ENCODE data around the gene LGALS9. TPM values are rescaled to one million over a fixed set of nuclear protein-coding genes. Genes with fewer than 3 reads are reported as not detected.

Gene LGALS9
- total and polyA plus RNA-seq, 2 experiments from 2014 or later, result 3.1 to 14.1 TPM

DNA sequence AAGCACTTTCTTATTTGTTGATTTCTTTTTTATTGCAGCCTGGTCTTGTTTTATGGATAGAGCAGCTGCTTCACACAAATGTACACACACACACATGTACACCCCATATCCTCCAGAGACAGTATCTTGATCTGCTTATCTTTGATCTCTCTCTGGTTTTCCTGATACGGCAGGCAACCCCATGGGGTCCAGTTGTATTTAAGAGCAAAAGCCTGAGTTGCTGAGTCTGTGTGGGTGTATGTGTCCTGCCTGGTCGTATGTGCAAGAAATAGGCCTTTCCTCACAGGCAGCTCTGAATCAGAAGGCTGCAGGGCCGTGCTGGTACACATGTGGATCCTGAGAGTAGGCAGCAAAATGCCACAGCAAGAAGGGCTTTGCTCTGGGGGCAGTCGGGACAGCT, 14.6 kb upstream of the LGALS9 start:
- H4K20me1 ChIP-seq (ENCODE audit: insufficient read depth, poor library complexity, severe bottlenecking), result no peaks in the 10 kb centered on the region

DNA sequence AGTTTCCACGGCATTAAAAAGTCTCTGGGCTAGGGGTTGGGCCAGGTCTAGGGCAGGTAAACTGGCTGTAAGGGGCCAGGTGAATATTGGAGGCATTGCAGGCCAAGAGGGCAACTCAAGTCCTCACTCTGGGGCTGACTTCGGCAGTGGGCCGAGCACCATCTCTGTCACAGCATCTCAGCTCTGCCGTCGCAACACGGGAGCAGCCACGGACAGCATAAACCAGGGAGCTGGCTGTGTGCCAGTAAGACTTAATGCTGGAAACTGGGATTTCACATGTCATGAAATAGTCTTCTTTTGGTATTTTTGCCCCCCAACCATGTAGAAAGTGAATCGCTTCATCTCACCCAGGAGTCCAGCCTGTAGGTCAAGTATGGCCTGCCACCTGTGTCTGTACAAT, 12.6 kb upstream of the LGALS9 start:
- Histone ChIP-seq H3K27me3 (no peaks in the 10 kb centered on the region), H3K4me3 (no peak overlapping the region), H2AFZ (no peak overlapping the region), H3K9me2 (replicated peaks; ENCODE audit: insufficient read depth) (no peaks in the 10 kb centered on the region), H3K4me2 (no peak overlapping the region), H3K27ac (no peak overlapping the region), H3K9me3 (ENCODE audit: low read depth) (no peaks in the 10 kb centered on the region), H3K4me1 (ENCODE audit: insufficient read depth) (no peaks in the 10 kb centered on the region), H3K79me2 (no peaks in the 10 kb centered on the region), H3K36me3 (replicated peaks; ENCODE audit: insufficient read depth, low read depth) (no peaks in the 10 kb centered on the region), H4K20me1 (ENCODE audit: insufficient read depth, poor library complexity, severe bottlenecking) (no peaks in the 10 kb centered on the region)
- DNase-seq (ENCODE audit: low spot score), result no peak
- 90% methylated on average over 8 of the region's 8 CpGs for WGBS (ENCODE audit: low lambda C conversion rate, missing lambda C conversion rate)
- TF ChIP-seq EZH2phosphoT487 (IDR thresholded peaks at IDR 0.05; ENCODE audit: low read depth, severe bottlenecking, unreplicated experiment) (no peak), EZH2 (IDR thresholded peaks at IDR 0.05; ENCODE audit: borderline replicate concordance) (no peak), CTCF (IDR thresholded peaks at IDR 0.05; ENCODE audit: poor library complexity) (no peak)

More for the DNA sequence above, 14.6 kb upstream of the LGALS9 start:
- no peak for DNase-seq (ENCODE audit: low spot score)
- no peak for TF ChIP-seq CTCF (IDR thresholded peaks at IDR 0.05; ENCODE audit: poor library complexity)
- no peak overlapping the region for H2AFZ ChIP-seq
- H3K27me3 ChIP-seq, result no peaks in the 10 kb centered on the region
- no peaks in the 10 kb centered on the region for H3K36me3 ChIP-seq (replicated peaks; ENCODE audit: insufficient read depth, low read depth)
- 91% methylated on average over 4 of the region's 4 CpGs for WGBS (ENCODE audit: low lambda C conversion rate, missing lambda C conversion rate)
- no peak overlapping the region for H3K27ac ChIP-seq
- no peak overlapping the region for H3K4me3 ChIP-seq
- no peaks in the 10 kb centered on the region for H3K4me1 ChIP-seq (ENCODE audit: insufficient read depth)
- H3K4me2 ChIP-seq, result no peak overlapping the region
- no peaks in the 10 kb centered on the region for H3K9me3 ChIP-seq (ENCODE audit: low read depth)
- no peaks in the 10 kb centered on the region for H3K9me2 ChIP-seq (replicated peaks; ENCODE audit: insufficient read depth)
- H3K79me2 ChIP-seq, result no peaks in the 10 kb centered on the region

DNA sequence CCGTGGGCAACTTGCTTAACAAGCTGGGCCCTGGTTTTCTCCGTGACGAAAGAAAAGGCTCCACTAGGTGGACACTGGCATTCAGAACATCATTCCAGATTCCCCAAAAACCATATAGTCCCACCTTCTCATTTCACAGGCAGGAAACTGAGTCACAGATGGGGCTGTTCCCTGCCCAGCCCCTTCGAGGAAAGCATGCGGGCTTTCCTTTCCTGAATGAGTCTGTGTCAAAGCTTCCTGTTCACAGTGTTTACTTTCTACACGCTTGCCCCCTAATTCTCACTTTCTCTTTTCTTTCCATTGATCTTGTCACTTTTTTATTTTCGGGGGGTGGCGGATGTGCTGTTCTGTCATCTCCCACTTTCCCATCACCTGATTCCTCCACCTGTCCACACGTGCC, 10.3 kb upstream of the LGALS9 start:
- Histone ChIP-seq H3K27me3 (no peaks in the 10 kb centered on the region), H3K4me1 (ENCODE audit: insufficient read depth) (no peaks in the 10 kb centered on the region), H3K4me2 (no peak overlapping the region), H3K9me2 (replicated peaks; ENCODE audit: insufficient read depth) (no peaks in the 10 kb centered on the region), H3K9me3 (ENCODE audit: low read depth) (no peaks in the 10 kb centered on the region), H3K27ac (no peak overlapping the region), H4K20me1 (ENCODE audit: insufficient read depth, poor library complexity, severe bottlenecking) (no peaks in the 10 kb centered on the region), H3K4me3 (no peak overlapping the region), H3K36me3 (replicated peaks; ENCODE audit: insufficient read depth, low read depth) (no peaks in the 10 kb centered on the region), H2AFZ (no peak overlapping the region), H3K79me2 (no peaks in the 10 kb centered on the region)
- DNase-seq (ENCODE audit: low spot score), result no peak
- WGBS (ENCODE audit: low lambda C conversion rate, missing lambda C conversion rate), result 98% methylated on average over 9 of the region's 9 CpGs
- TF ChIP-seq EZH2phosphoT487 (IDR thresholded peaks at IDR 0.05; ENCODE audit: low read depth, severe bottlenecking, unreplicated experiment), result no peak
- TF ChIP-seq CTCF (IDR thresholded peaks at IDR 0.05; ENCODE audit: poor library complexity), result no peak
- TF ChIP-seq EZH2 (IDR thresholded peaks at IDR 0.05; ENCODE audit: borderline replicate concordance), result no peak

DNA sequence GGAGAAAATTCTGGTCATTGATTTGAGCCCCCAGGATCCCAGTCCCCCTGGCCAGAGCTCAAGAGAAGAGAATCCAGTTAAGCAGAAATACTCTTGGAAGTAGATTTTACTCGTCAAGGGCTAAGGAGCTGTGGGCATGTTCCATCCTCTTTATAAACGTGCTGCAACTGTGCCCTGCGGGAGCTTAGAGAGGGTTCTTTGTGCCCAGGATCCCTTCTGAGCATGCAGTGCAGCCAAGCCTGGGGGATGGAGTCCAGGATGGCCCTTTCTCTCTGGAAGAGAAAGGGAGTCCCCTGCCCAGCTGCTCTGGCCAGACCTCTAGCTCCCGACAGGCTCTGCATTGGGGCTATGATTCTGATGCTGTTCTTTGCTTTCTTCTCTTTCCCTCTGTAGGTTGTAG, 9.5 kb upstream of the LGALS9 start:
- H3K4me2 ChIP-seq, result no peak overlapping the region
- H3K79me2 ChIP-seq, result no peaks in the 10 kb centered on the region
- H4K20me1 ChIP-seq (ENCODE audit: insufficient read depth, poor library complexity, severe bottlenecking), result no peaks in the 10 kb centered on the region
- no peaks in the 10 kb centered on the region for H3K9me3 ChIP-seq (ENCODE audit: low read depth)
- no peak for DNase-seq (ENCODE audit: low spot score)
- no peak overlapping the region for H3K27ac ChIP-seq
- no peaks in the 10 kb centered on the region for H3K9me2 ChIP-seq (replicated peaks; ENCODE audit: insufficient read depth)
- no peaks in the 10 kb centered on the region for H3K4me1 ChIP-seq (ENCODE audit: insufficient read depth)
- H3K27me3 ChIP-seq, result no peaks in the 10 kb centered on the region
- no peak overlapping the region for H2AFZ ChIP-seq
- no peaks in the 10 kb centered on the region for H3K36me3 ChIP-seq (replicated peaks; ENCODE audit: insufficient read depth, low read depth)
- TF ChIP-seq CTCF (IDR thresholded peaks at IDR 0.05; ENCODE audit: poor library complexity) (no peak), EZH2phosphoT487 (IDR thresholded peaks at IDR 0.05; ENCODE audit: low read depth, severe bottlenecking, unreplicated experiment) (no peak), EZH2 (IDR thresholded peaks at IDR 0.05; ENCODE audit: borderline replicate concordance) (no peak)
- WGBS (ENCODE audit: low lambda C conversion rate, missing lambda C conversion rate), result 93% methylated on average over 4 of the region's 4 CpGs
- no peak overlapping the region for H3K4me3 ChIP-seq
